ENCODE data around the gene AP2M1.

DNA sequence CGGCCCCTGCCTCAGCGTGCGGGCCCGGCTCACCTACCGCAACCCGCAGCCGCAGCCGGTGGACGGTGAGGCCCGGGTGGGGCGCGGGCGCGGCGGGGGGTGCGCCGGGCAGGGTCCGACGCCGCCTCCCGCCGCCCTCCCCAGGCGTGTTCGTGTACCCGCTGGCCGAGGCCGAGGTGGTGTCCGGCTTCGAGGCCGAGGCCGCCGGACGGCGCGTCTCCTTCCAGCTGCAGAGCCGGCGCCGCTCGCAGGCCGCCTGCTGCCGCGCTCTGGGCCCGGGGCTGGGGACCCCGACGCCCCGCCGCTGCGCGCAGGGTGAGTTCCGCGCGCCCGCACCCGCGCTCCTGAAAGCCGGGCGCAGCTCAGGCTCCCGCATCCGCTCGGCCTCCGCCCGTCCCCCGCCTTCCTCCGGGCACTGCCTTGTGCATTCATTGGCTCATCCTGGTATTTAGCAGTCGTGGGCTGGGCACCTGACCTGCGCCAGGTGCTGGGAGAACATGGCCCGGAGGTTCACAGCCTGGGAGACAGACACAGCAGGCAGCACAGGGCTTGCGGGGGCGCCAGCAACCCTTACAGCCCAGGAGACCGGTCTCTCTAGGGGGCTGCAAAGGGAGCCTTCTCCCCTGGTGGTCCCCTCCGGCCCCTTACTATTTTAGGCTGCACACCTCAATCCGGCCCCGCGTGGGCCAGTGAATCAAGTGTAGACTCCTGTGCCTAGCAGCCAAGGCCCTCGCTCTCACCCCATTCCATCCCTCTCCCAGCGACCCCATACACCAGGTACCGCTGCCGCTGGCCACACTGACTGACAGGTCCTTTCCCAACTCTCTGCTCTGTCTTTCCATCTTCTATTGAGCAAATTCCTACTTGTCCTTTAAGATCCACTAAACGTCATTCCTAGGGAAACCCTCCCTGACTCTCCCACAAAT is 56.2 kb downstream of the AP2M1 start:
- TF ChIP-seq POLR2A (IDR thresholded peaks at IDR 0.05; ENCODE audit: insufficient read depth in 1 of 2, low read depth in 2 of 2, low read length in 2 of 2): no peak
- TF ChIP-seq HMG20A (CRISPR knock-in tag; IDR thresholded peaks at IDR 0.05; ENCODE audit: borderline replicate concordance): no peak
- no peak for TF ChIP-seq ZNF367 (CRISPR knock-in tag; IDR thresholded peaks at IDR 0.05; ENCODE audit: borderline replicate concordance)
- no peak for TF ChIP-seq AHR (CRISPR knock-in tag; IDR thresholded peaks at IDR 0.05)
- no peak for TF ChIP-seq PHB2 (IDR thresholded peaks at IDR 0.05; ENCODE audit: partially characterized antibody)
- TF ChIP-seq TARDBP (CRISPR knock-in tag; IDR thresholded peaks at IDR 0.05): no peak
- TF ChIP-seq GLI4 (CRISPR knock-in tag; IDR thresholded peaks at IDR 0.05; ENCODE audit: borderline replicate concordance): no peak
- TF ChIP-seq ZNF24 (IDR thresholded peaks at IDR 0.05): no peak
- no peak for TF ChIP-seq ETV5 (CRISPR knock-in tag; IDR thresholded peaks at IDR 0.05; ENCODE audit: borderline replicate concordance)
